Fibroblast of lung (primary cell): ENCODE results near the gene BTBD17.

ENCODE experiments used
- EZH2 ChIP-seq: IDR thresholded peaks from 2 replicates; pipeline ENCODE4 v1.5.1; 2012; ENCODE audit warnings: low read length, control low read depth, mild to moderate bottlenecking; ENCODE audit errors: missing control alignments
- TF ChIP-seq, protein P1 (sequence below), 2 donors: IDR thresholded peaks in 1 of 2; conservative IDR thresholded peaks in 1 of 2; 1 replicate in 1 of 2; 2 replicates in 1 of 2; pipeline ENCODE4 v1.5.1; 2011 to 2012; ENCODE audit warnings: low read length in 2 of 2, control low read depth in 1 of 2, inconsistent platforms in 1 of 2, low read depth in 1 of 2, mild to moderate bottlenecking in 1 of 2

DNA sequence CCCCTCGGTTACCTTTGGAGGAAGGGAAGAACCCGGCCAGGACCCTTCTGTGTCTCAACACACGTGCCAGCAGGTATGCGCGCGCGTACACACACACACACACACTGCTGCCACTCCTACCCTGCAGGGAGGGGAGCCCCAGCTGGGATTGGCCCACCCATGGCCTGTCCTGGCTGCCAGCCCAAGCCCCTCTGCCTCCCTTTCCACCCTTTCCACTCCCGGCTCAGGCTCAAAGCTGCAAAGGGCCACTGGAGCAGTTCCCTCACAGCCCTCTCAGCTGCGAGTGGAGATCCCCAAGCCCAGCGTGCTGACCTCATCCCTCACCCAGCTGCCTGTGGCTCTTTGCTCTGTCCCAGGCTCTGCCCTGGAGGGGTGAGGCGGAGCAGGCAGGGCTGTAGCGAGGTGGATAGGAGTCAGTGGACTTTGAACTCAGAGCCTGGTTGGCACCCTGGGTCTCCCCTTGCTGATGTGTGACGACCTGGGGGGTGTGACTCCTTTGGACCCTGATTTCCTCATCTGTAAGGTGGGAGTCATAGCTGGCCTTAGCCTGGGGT lies 21.1 kb downstream of the BTBD17 start:
- TF ChIP-seq, protein P1, sequence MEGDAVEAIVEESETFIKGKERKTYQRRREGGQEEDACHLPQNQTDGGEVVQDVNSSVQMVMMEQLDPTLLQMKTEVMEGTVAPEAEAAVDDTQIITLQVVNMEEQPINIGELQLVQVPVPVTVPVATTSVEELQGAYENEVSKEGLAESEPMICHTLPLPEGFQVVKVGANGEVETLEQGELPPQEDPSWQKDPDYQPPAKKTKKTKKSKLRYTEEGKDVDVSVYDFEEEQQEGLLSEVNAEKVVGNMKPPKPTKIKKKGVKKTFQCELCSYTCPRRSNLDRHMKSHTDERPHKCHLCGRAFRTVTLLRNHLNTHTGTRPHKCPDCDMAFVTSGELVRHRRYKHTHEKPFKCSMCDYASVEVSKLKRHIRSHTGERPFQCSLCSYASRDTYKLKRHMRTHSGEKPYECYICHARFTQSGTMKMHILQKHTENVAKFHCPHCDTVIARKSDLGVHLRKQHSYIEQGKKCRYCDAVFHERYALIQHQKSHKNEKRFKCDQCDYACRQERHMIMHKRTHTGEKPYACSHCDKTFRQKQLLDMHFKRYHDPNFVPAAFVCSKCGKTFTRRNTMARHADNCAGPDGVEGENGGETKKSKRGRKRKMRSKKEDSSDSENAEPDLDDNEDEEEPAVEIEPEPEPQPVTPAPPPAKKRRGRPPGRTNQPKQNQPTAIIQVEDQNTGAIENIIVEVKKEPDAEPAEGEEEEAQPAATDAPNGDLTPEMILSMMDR (conservative IDR thresholded peaks at IDR 0.05 in 1 of 2, IDR thresholded peaks at IDR 0.05 in 1 of 2; ENCODE audit: low read depth in 1 of 2, low read length in 2 of 2) = no peak
- TF ChIP-seq EZH2 = no peak
